ENCODE results near the gene DPH7. TPM values are rescaled to one million over a fixed set of nuclear protein-coding genes. Genes with fewer than 3 reads are reported as not detected.
A peak's percentile ranks its signal among the peaks of the same experiment; 100 is the strongest.

Gene DPH7
- total RNA-seq, 1 donor = 20.3 TPM

DNA sequence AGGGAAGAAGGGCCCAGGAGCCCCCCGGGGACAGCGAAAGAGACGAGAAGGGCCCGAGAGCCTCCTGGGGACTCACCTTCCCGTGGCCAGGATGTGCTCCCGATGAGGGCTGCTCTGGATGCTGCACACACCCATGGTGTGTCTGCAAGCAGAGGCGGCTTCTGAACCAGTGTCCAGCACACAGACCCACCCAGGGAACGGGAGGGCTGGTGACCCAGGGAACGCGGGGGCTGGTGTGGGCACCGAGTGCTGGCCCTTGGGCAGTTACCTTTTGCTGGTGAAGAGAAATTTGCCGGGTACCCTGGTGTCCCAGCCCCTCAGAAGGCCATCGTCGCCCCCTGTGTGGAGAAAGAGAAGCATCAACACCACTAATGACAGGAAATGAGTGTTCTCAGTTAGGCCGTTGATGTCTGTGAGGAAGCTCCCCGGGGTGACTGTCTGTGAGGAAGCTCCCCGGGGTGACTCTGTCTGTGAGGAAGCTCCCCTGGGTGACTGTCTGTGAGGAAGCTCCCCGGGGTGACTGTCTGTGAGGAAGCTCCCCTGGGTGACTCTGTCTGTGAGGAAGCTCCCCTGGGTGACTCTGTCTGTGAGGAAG lies 13.8 kb downstream of the DPH7 start:
- TF ChIP-seq, protein P1, sequence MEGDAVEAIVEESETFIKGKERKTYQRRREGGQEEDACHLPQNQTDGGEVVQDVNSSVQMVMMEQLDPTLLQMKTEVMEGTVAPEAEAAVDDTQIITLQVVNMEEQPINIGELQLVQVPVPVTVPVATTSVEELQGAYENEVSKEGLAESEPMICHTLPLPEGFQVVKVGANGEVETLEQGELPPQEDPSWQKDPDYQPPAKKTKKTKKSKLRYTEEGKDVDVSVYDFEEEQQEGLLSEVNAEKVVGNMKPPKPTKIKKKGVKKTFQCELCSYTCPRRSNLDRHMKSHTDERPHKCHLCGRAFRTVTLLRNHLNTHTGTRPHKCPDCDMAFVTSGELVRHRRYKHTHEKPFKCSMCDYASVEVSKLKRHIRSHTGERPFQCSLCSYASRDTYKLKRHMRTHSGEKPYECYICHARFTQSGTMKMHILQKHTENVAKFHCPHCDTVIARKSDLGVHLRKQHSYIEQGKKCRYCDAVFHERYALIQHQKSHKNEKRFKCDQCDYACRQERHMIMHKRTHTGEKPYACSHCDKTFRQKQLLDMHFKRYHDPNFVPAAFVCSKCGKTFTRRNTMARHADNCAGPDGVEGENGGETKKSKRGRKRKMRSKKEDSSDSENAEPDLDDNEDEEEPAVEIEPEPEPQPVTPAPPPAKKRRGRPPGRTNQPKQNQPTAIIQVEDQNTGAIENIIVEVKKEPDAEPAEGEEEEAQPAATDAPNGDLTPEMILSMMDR (IDR thresholded peaks at IDR 0.05; ENCODE audit: extremely low read depth, low read depth, low read length) = no peak
- H3K4me3 ChIP-seq (ENCODE audit: insufficient read depth, low read length) = no peak overlapping the region
- H3K9me3 ChIP-seq (ENCODE audit: low read depth, low read length) = no peaks in the 10 kb centered on the region
- H3K36me3 ChIP-seq (ENCODE audit: insufficient read depth, low read length) = peaks cover 22% of the 10 kb centered on the region
- no peak for DNase-seq (ENCODE audit: insufficient read length, low spot score, missing footprints)
- no peak overlapping the region for H3K4me2 ChIP-seq (ENCODE audit: insufficient read depth, low read length)
- no peaks in the 10 kb centered on the region for H3K4me1 ChIP-seq (ENCODE audit: insufficient read depth, low read length)
- no peak overlapping the region for H3K27ac ChIP-seq (ENCODE audit: low read depth, low read length)
- no peak overlapping the region for H2AFZ ChIP-seq (ENCODE audit: low read length)
- H3K79me2 ChIP-seq (ENCODE audit: insufficient read depth, low read length) = peaks cover 7% of the 10 kb centered on the region
- no peaks in the 10 kb centered on the region for H4K20me1 ChIP-seq (ENCODE audit: insufficient read depth, low read length)
- H3K27me3 ChIP-seq (ENCODE audit: insufficient read depth, low read length) = no peaks in the 10 kb centered on the region

DNA sequence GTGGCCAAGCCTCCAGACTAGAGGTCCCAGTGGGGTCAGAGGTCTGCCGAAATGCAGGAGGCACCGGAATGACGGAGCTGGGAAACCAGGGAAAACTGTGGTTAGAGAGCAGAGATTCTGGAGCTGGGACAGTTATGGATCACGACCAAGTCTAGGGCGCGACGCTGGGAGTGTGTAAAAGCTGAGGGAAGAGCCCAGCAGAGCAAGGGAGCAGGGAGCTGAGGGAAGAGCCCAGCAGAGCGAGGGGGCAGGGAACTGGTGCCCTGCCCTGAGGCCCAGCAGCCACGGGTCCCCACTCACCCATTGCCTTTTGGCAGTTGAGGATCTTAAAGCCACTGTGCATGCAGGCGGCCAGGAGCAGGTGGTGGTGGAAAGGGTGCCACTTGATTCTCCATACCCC lies 14.6 kb downstream of the DPH7 start:
- Histone ChIP-seq H3K36me3 (ENCODE audit: insufficient read depth, low read length) (peaks cover 24% of the 10 kb centered on the region), H3K9me3 (ENCODE audit: low read depth, low read length) (no peaks in the 10 kb centered on the region), H3K4me2 (ENCODE audit: insufficient read depth, low read length) (no peak overlapping the region), H3K27me3 (ENCODE audit: insufficient read depth, low read length) (no peaks in the 10 kb centered on the region), H3K4me3 (ENCODE audit: insufficient read depth, low read length) (no peak overlapping the region), H3K79me2 (ENCODE audit: insufficient read depth, low read length) (peaks cover 3% of the 10 kb centered on the region), H2AFZ (ENCODE audit: low read length) (no peak overlapping the region), H3K4me1 (ENCODE audit: insufficient read depth, low read length) (no peaks in the 10 kb centered on the region), H3K27ac (ENCODE audit: low read depth, low read length) (no peak overlapping the region), H4K20me1 (ENCODE audit: insufficient read depth, low read length) (no peaks in the 10 kb centered on the region)
- DNase-seq (ENCODE audit: insufficient read length, low spot score, missing footprints) = no peak
- TF ChIP-seq, protein P1 (IDR thresholded peaks at IDR 0.05; ENCODE audit: extremely low read depth, low read depth, low read length) = no peak

DNA sequence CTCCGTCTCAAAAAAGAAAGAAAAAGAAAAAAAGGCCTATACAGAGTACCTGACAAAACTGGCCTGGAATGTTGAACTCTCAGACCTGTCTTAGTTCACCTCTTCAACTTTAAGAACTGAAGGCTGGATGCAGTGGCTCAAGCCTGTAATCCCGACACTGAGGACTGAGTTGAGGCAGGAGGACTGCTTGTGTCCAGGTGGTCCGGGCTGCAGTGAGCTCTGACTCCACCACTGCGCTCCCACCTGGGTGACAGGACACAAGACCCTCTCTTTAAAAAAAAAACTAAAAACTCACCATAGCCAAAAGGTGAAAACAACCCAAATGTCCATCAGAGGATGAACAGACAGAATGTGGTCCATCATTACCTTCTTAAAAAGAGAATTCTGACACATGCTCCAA lies 20.6 kb downstream of the DPH7 start:
- Histone ChIP-seq H4K20me1 (ENCODE audit: insufficient read depth, low read length) (no peaks in the 10 kb centered on the region), H3K9me3 (ENCODE audit: low read depth, low read length) (no peaks in the 10 kb centered on the region), H3K27ac (ENCODE audit: low read depth, low read length) (no peak overlapping the region), H3K36me3 (ENCODE audit: insufficient read depth, low read length) (peaks cover 43% of the 10 kb centered on the region), H2AFZ (ENCODE audit: low read length) (no peak overlapping the region), H3K4me3 (ENCODE audit: insufficient read depth, low read length) (no peak overlapping the region), H3K4me1 (ENCODE audit: insufficient read depth, low read length) (no peaks in the 10 kb centered on the region), H3K27me3 (ENCODE audit: insufficient read depth, low read length) (no peaks in the 10 kb centered on the region), H3K79me2 (ENCODE audit: insufficient read depth, low read length) (peaks cover 5% of the 10 kb centered on the region), H3K4me2 (ENCODE audit: insufficient read depth, low read length) (no peak overlapping the region)
- TF ChIP-seq, protein P1 (IDR thresholded peaks at IDR 0.05; ENCODE audit: extremely low read depth, low read depth, low read length) = no peak
- DNase-seq (ENCODE audit: insufficient read length, low spot score, missing footprints) = no peak

DNA sequence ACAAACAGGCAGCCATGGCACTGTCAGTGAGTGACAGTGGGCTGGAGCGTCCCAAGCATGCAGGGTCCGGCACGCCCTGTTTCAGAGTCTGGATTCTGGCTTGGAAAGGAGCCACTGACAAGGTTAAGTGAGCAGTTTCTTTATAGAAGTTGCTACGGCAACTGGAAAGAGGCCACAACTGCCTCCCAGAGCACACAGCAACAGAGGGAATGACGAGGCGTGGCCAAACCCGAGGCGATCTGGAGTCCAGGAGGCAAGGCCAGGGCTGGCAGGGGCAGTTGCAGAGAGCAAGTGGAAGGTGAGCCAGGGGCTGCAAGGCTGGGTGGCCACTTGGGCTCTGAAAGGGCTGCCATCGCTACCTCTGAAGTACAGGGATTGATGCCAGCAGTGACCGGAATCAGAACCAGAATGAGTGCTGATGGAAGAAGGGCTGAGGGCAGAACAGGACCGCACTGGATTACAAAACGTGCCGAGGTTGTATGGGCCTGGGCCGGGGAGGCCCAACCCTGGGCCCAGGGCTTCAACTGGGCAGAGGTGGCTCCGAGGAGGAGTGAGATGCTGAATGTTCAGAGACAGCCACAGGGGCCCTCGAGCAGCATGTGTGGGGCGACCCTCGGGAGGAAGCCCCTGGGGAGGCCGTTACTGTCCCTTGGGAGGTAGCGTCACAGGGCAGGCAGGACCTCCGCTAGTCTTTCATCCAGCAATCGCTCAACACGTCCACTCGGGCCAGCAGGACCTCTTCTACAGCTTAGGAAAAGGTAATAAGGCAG lies 22.5 kb downstream of the DPH7 start:
- H2AFZ ChIP-seq (ENCODE audit: low read length) = no peak overlapping the region
- H3K27ac ChIP-seq (ENCODE audit: low read depth, low read length) = no peak overlapping the region
- H3K4me1 ChIP-seq (ENCODE audit: insufficient read depth, low read length) = peaks cover 6% of the 10 kb centered on the region
- peaks cover 40% of the 10 kb centered on the region for H3K36me3 ChIP-seq (ENCODE audit: insufficient read depth, low read length)
- no peak overlapping the region for H3K4me3 ChIP-seq (ENCODE audit: insufficient read depth, low read length)
- TF ChIP-seq, protein P1 (IDR thresholded peaks at IDR 0.05; ENCODE audit: extremely low read depth, low read depth, low read length) = no peak
- H4K20me1 ChIP-seq (ENCODE audit: insufficient read depth, low read length) = peaks cover 5% of the 10 kb centered on the region
- H3K27me3 ChIP-seq (ENCODE audit: insufficient read depth, low read length) = no peaks in the 10 kb centered on the region
- H3K4me2 ChIP-seq (ENCODE audit: insufficient read depth, low read length) = no peak overlapping the region
- H3K9me3 ChIP-seq (ENCODE audit: low read depth, low read length) = no peaks in the 10 kb centered on the region
- peak; percentile 65 for DNase-seq (ENCODE audit: insufficient read length, low spot score, missing footprints)
- H3K79me2 ChIP-seq (ENCODE audit: insufficient read depth, low read length) = peaks cover 16% of the 10 kb centered on the region
